Measurements from ENCODE around the gene UBR4.

DNA sequence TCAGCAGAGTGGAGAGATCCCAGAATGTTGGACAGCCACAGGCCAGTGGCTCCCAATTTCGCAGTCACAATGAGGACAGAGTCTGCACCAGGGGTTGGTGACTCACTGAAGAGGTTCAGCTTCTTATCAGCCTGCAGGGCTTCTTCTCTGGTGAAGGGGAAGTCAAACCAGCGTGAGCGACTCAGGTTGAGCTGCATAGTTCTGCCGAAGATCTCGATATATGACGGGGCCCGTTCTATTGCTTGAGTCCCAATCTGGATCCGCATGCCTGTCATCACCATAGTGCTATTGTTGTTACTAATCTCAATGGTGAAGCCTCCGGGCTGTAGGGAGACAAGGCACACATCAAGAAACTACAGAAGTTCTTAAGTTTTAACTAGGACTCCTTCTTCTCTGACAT lies 58.5 kb downstream of the UBR4 start:
- TF ChIP-seq POLR2A (IDR thresholded peaks at IDR 0.05; ENCODE audit: low read length) (no peak), GATA1 (IDR thresholded peaks at IDR 0.05; ENCODE audit: low read depth, low read length) (no peak)
